AG09319 (cell line): ENCODE measurements around the gene CARD19.

Experiments
- DNase-seq: peaks from one replicate; pipeline ENCODE4 v3.0.0-alpha.2; 2010; ENCODE audit warnings: low read depth; ENCODE audit errors: extremely low read depth
- TF ChIP-seq, protein P1 (sequence below): IDR thresholded peaks from 2 replicates; pipeline ENCODE4 v1.5.1; 2011; ENCODE audit warnings: low read depth, mild to moderate bottlenecking, inconsistent platforms, low read length, moderate library complexity

Gene CARD19

GRCh38 chr9:93053781-93054331 lies 42.2 kb upstream of the CARD19 start:
- TF ChIP-seq, protein P1, sequence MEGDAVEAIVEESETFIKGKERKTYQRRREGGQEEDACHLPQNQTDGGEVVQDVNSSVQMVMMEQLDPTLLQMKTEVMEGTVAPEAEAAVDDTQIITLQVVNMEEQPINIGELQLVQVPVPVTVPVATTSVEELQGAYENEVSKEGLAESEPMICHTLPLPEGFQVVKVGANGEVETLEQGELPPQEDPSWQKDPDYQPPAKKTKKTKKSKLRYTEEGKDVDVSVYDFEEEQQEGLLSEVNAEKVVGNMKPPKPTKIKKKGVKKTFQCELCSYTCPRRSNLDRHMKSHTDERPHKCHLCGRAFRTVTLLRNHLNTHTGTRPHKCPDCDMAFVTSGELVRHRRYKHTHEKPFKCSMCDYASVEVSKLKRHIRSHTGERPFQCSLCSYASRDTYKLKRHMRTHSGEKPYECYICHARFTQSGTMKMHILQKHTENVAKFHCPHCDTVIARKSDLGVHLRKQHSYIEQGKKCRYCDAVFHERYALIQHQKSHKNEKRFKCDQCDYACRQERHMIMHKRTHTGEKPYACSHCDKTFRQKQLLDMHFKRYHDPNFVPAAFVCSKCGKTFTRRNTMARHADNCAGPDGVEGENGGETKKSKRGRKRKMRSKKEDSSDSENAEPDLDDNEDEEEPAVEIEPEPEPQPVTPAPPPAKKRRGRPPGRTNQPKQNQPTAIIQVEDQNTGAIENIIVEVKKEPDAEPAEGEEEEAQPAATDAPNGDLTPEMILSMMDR: no peak
- no peak for DNase-seq

- TF ChIP-seq, protein P1: no peak
- DNase-seq: no peak
These were observed 41.0 kb upstream of the CARD19 start for GRCh38 chr9:93054758-93055704.

DNA sequence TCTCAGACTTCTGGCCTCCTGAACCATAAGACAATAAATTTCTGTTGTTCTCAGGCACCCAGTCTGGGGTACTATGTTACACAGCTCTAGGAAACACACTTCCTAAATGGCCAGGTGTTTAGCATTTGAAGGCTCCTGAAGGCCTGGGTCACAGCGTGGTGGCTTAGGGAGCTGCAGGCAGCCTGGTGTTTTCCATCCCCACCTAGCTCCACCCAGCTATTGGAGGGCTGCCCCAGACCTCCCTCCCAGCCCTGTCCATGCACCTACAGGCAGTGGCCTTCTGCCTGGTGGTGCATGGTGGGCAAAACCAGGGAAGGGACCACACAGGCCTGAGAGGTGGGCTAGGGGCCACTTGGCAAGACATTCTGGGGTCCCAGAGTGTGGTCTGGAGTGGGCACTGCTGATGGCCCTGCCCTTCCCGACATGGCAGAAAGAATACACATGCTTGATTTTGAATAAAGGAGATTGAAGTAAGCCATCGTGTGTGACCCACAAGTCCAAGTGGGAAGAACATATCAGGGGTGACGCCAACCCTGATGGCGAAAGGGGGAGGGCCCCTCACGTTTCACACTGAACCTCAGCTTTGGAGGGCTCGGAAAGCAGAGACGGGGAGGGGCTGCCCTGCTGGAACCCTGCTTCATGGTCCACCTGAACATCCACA lies 38.8 kb upstream of the CARD19 start:
- TF ChIP-seq, protein P1: no peak
- DNase-seq: no peak

GRCh38 chr9:93057703-93058354 lies 38.2 kb upstream of the CARD19 start:
- no peak for DNase-seq
- TF ChIP-seq, protein P1: no peak

DNA sequence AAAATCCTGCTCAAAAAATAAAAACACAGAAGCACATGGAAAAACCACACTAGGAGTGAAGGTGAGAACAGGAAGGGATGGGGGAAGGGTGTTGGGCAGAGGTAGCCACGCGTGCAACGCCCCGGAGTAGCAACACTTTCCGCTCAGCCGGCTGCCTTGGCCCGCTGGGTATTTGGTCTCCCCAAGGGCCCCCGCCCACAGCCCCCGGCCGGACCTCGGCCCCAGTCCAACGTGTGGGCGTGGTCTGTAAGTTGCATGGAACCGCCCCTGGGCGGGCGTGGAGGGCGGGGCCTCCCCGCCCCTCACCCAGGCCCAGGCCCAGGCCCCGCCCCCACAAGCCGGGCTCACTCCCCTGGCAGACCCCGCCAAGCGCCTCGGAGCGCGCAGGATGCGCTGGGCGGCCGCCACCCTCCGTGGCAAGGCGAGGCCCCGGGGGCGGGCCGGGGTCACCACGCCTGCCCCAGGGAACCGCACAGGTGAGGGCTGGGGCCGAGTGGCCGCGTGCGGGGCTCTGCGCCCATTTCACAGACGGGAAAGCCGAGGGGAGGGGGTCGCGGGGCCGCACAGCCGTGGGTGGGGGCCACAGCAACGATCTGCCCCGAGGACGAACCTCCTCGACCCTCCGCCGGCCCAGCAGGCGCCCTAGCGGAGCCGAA lies 37.5 kb upstream of the CARD19 start, which contains the start of gene SUSD3:
Gene SUSD3 (plus strand): TSS at position 347 of the 656 bp plus-strand sequence. CDS start 42 bp downstream, at position 389.
- TF ChIP-seq, protein P1: no peak

DNA sequence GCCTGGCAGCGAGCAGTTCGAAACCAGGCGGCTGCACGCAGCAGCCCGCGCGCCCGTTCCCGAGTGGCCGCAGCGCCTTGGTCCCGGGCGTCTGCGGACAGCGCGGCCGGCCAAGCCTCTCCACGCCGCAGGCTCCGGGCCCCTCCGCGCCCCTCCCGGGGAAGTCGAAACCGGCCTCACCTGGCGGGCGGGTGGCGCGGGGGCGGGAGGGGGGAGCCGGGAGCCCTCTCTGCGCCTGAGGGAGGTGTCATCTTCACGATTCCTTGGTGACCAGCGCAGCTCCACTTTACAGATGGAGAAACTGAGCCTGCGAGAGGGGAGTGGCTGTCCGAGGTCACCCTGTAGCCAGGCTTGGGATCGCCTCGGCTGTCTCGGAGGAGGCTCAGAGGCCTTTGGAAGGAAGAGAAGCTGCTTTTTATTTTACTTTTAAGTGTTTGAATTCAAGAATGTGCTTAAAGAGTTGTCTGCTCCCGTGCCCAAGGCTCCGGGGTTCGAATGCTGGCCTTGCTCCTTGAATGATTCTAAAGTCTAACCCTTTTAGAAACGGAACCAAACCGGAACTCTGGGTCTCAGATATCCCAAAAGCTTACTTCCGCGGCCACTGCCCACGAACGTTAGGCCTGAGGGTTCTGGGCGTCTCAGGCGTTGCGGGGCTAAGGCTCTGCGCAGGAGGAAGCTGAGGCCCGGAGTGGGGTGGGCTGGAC lies 36.9 kb upstream of the CARD19 start:
- no peak for DNase-seq
- TF ChIP-seq, protein P1: no peak

More for the DNA sequence above, 37.5 kb upstream of the CARD19 start, which contains the start of gene SUSD3:
- DNase-seq: no peak
